Measurements from ENCODE around the gene PRKG1. TPM values are rescaled to one million over a fixed set of nuclear protein-coding genes. Genes with fewer than 3 reads are reported as not detected.

The PRKG1 gene
- total RNA-seq, 1 experiment from 2014 or later: 7.4 TPM

GRCh38 chr10:51724038-51724437 is 649.8 kb downstream of the PRKG1 start:
- Histone ChIP-seq H3K4me3 (ENCODE audit: low read length) (no peak overlapping the region), H3K9me2 (replicated peaks; ENCODE audit: low read length) (no peaks in the 10 kb centered on the region), H3F3A (ENCODE audit: low read length, unreplicated experiment) (no peaks in the 10 kb centered on the region), H3K36me3 (ENCODE audit: low read depth, low read length) (no peaks in the 10 kb centered on the region), H3K4me1 (ENCODE audit: insufficient read depth, low read length) (peaks cover 6% of the 10 kb centered on the region), H3K4me2 (ENCODE audit: low read length) (no peak overlapping the region), H3K27me3 (ENCODE audit: low read length) (no peaks in the 10 kb centered on the region), H3K27ac (ENCODE audit: low read length) (no peak overlapping the region), H4K20me1 (ENCODE audit: low read length) (no peaks in the 10 kb centered on the region), H3K9me3 (ENCODE audit: low read length) (no peaks in the 10 kb centered on the region), H3K79me2 (ENCODE audit: low read length) (no peaks in the 10 kb centered on the region), H2AFZ (ENCODE audit: low read length) (no peak overlapping the region), H3K9ac (ENCODE audit: low read length) (no peak overlapping the region)
- TF ChIP-seq EZH2phosphoT487 (IDR thresholded peaks at IDR 0.05; ENCODE audit: borderline replicate concordance, low read length): no peak
- TF ChIP-seq CTCF (conservative IDR thresholded peaks at IDR 0.05; ENCODE audit: low read depth, low read length): no peak
- TF ChIP-seq EZH2 (IDR thresholded peaks at IDR 0.05; ENCODE audit: low read length, unreplicated experiment): no peak
- POLR2A ChIA-PET (ENCODE audit: unreplicated experiment): no interaction called here
- BruUV-seq (replicated peaks): no TSS peak
- intact Hi-C loops (cut with micrococcal nuclease): no loop called here
- no peak for DNase-seq
- ATAC-seq: no peak
- CTCF ChIA-PET: no interaction called here

GRCh38 chr10:51729822-51730555 is 655.7 kb downstream of the PRKG1 start:
- ChIA-PET POLR2A (ENCODE audit: unreplicated experiment) (no interaction called here), CTCF (interaction anchor here (0.6 kb wide), 1 partner anchor 11 kb away, joined by 3 read pairs; no protein-coding TSS in a partner anchor)
- H3K4me3 ChIP-seq (ENCODE audit: low read length): no peak overlapping the region

More at GRCh38 chr10:51729822-51730555, 655.7 kb downstream of the PRKG1 start:
- H4K20me1 ChIP-seq (ENCODE audit: low read length): no peaks in the 10 kb centered on the region
- no peaks in the 10 kb centered on the region for H3K36me3 ChIP-seq (ENCODE audit: low read depth, low read length)
- H3K9me3 ChIP-seq (ENCODE audit: low read length): no peaks in the 10 kb centered on the region
- H2AFZ ChIP-seq (ENCODE audit: low read length): no peak overlapping the region
- no TSS peak for BruUV-seq (replicated peaks)
- DNase-seq: no peak
- H3K27me3 ChIP-seq (ENCODE audit: low read length): no peaks in the 10 kb centered on the region
- H3F3A ChIP-seq (ENCODE audit: low read length, unreplicated experiment): no peaks in the 10 kb centered on the region
- intact Hi-C loops (cut with micrococcal nuclease): no loop called here
- no peak overlapping the region for H3K27ac ChIP-seq (ENCODE audit: low read length)
- H3K9ac ChIP-seq (ENCODE audit: low read length): no peak overlapping the region
- H3K4me1 ChIP-seq (ENCODE audit: insufficient read depth, low read length): no peaks in the 10 kb centered on the region
- no peak for ATAC-seq
- H3K9me2 ChIP-seq (replicated peaks; ENCODE audit: low read length): no peaks in the 10 kb centered on the region
- no peaks in the 10 kb centered on the region for H3K79me2 ChIP-seq (ENCODE audit: low read length)
- TF ChIP-seq EZH2phosphoT487 (IDR thresholded peaks at IDR 0.05; ENCODE audit: borderline replicate concordance, low read length) (no peak), EZH2 (IDR thresholded peaks at IDR 0.05; ENCODE audit: low read length, unreplicated experiment) (no peak), CTCF (conservative IDR thresholded peaks at IDR 0.05; ENCODE audit: low read depth, low read length) (no peak)
- no peak overlapping the region for H3K4me2 ChIP-seq (ENCODE audit: low read length)
